GM12878 (cell line): ENCODE measurements around the gene ATAD2B.

Source experiments
- JUND ChIP-seq: IDR thresholded peaks from 2 replicates; pipeline ENCODE4 v1.6.1; 2012; ENCODE audit warnings: low read depth, mild to moderate bottlenecking, low read length, improper control_type of control experiment, moderate library complexity
- TF ChIP-seq, protein P1 (sequence below), 3 experiments: IDR thresholded peaks in 2 of 3; conservative IDR thresholded peaks in 1 of 3; 2 replicates each; pipeline ENCODE4 v1.5.1; 2011; ENCODE audit warnings: low read depth in 3 of 3, low read length in 3 of 3, mild to moderate bottlenecking in 3 of 3, control low read depth in 2 of 3, moderate library complexity in 2 of 3, inconsistent platforms in 1 of 3, mixed read lengths in 1 of 3; ENCODE audit not compliant: control insufficient read depth in 2 of 3, insufficient read depth in 1 of 3; ENCODE audit errors: extremely low read depth in 1 of 3

DNA sequence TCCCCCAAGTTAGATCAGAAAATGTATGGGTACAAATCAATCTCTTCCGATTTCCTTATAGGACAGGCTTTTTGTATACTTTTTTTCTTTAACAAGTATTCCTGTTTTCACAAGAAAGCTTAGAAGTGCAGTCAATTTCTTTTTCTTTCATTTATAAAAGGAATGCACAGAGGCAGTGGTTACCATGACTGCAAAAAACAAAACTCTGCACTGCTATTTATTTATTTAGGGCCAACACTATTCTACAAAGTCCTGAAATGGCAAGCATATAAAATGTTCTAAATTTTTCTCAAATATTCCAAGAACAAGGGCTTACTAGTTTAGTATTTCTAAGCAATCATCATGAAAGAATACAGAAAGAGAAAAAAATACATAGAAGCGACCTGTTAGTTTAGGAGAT, 22.2 kb downstream of the ATAD2B start:
- TF ChIP-seq, protein P1, sequence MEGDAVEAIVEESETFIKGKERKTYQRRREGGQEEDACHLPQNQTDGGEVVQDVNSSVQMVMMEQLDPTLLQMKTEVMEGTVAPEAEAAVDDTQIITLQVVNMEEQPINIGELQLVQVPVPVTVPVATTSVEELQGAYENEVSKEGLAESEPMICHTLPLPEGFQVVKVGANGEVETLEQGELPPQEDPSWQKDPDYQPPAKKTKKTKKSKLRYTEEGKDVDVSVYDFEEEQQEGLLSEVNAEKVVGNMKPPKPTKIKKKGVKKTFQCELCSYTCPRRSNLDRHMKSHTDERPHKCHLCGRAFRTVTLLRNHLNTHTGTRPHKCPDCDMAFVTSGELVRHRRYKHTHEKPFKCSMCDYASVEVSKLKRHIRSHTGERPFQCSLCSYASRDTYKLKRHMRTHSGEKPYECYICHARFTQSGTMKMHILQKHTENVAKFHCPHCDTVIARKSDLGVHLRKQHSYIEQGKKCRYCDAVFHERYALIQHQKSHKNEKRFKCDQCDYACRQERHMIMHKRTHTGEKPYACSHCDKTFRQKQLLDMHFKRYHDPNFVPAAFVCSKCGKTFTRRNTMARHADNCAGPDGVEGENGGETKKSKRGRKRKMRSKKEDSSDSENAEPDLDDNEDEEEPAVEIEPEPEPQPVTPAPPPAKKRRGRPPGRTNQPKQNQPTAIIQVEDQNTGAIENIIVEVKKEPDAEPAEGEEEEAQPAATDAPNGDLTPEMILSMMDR (IDR thresholded peaks at IDR 0.05 in 2 of 3, conservative IDR thresholded peaks at IDR 0.05 in 1 of 3; ENCODE audit: control insufficient read depth in 2 of 3, extremely low read depth in 1 of 3, insufficient read depth in 1 of 3, low read depth in 3 of 3, low read length in 3 of 3): no peak
- TF ChIP-seq JUND: no peak
